Muscle layer of duodenum (tissue), 2 donors: Measurements from ENCODE around the gene SMOC1.
A peak's percentile ranks its signal among the peaks of the same experiment; 100 is the strongest.

Experiments
- H3K27ac ChIP-seq: one replicate; pipeline ENCODE4 v1.7.0; 2013; ENCODE audit warnings: mild to moderate bottlenecking, low read length
- H3K27me3 ChIP-seq: one replicate; pipeline ENCODE4 v1.7.0; 2013; ENCODE audit warnings: low read depth, mild to moderate bottlenecking, control low read depth, low read length
- H3K36me3 ChIP-seq, 2 donors: one replicate each; pipeline ENCODE4 v1.7.0; 2013; ENCODE audit warnings: low read length in 2 of 2, control low read depth in 1 of 2, mild to moderate bottlenecking in 1 of 2; ENCODE audit not compliant: insufficient read depth in 2 of 2, control insufficient read depth in 1 of 2
- H3K4me1 ChIP-seq, 2 donors: one replicate each; pipeline ENCODE4 v1.7.0; 2013; ENCODE audit warnings: low read length in 2 of 2, mild to moderate bottlenecking in 2 of 2, control low read depth in 1 of 2, moderate library complexity in 1 of 2; ENCODE audit not compliant: insufficient read depth in 2 of 2, control insufficient read depth in 1 of 2
- H3K4me3 ChIP-seq, 2 donors: one replicate each; pipeline ENCODE4 v1.7.0; 2013; ENCODE audit warnings: low read length in 2 of 2, low read depth in 1 of 2, mild to moderate bottlenecking in 1 of 2
- H3K9me3 ChIP-seq, 2 donors: one replicate each; pipeline ENCODE4 v1.7.0; 2013; ENCODE audit warnings: low read length in 2 of 2, control low read depth in 1 of 2, mild to moderate bottlenecking in 1 of 2; ENCODE audit not compliant: control insufficient read depth in 1 of 2
- donor health status: healthy.

Gene SMOC1

GRCh38 chr14:69879175-69880043 lies at the start of gene SMOC1:
SMOC1 (plus strand) TSS chr14:69879416; CDS start chr14:69879679, 263 bp downstream.
- H3K4me3 ChIP-seq, result peak within 1 kb of the TSS in 1 of 2 donors; percentile 52
- no peaks in the 10 kb centered on the region for H3K9me3 ChIP-seq
- H3K27me3 ChIP-seq, result peaks cover 15% of the 10 kb centered on the region
- peaks cover 0 to 11% of the 10 kb centered on the region in 2 donors for H3K4me1 ChIP-seq
- H3K27ac ChIP-seq, result no peak within 1 kb of the TSS
- H3K36me3 ChIP-seq, result no peaks in the 10 kb centered on the region

- Histone ChIP-seq H3K36me3 (no peaks in the 10 kb centered on the region), H3K9me3 (no peaks in the 10 kb centered on the region), H3K4me3 (no peak overlapping the region), H3K27ac (no peak overlapping the region), H3K4me1 (no peaks in the 10 kb centered on the region), H3K27me3 (no peaks in the 10 kb centered on the region)
These were observed 40.3 kb upstream of the SMOC1 start for GRCh38 chr14:69838881-69839416.

GRCh38 chr14:69839661-69840060 lies 39.6 kb upstream of the SMOC1 start:
- H3K4me1 ChIP-seq, result no peaks in the 10 kb centered on the region
- H3K36me3 ChIP-seq, result no peaks in the 10 kb centered on the region
- no peaks in the 10 kb centered on the region for H3K27me3 ChIP-seq
- no peaks in the 10 kb centered on the region for H3K9me3 ChIP-seq
- H3K27ac ChIP-seq, result no peak overlapping the region
- H3K4me3 ChIP-seq, result no peak overlapping the region

- Histone ChIP-seq H3K4me3 (no peak overlapping the region), H3K27ac (no peak overlapping the region), H3K27me3 (no peaks in the 10 kb centered on the region), H3K36me3 (no peaks in the 10 kb centered on the region), H3K4me1 (no peaks in the 10 kb centered on the region), H3K9me3 (no peaks in the 10 kb centered on the region)
These were observed 37.6 kb upstream of the SMOC1 start for GRCh38 chr14:69841656-69842055.

- Histone ChIP-seq H3K9me3 (no peaks in the 10 kb centered on the region), H3K36me3 (no peaks in the 10 kb centered on the region), H3K27ac (no peak overlapping the region), H3K4me1 (no peaks in the 10 kb centered on the region), H3K4me3 (no peak overlapping the region), H3K27me3 (peaks cover 3% of the 10 kb centered on the region)
These were observed 36.4 kb upstream of the SMOC1 start for GRCh38 chr14:69842686-69843420.

GRCh38 chr14:69844171-69844570 lies 35.0 kb upstream of the SMOC1 start:
- Histone ChIP-seq H3K36me3 (no peaks in the 10 kb centered on the region), H3K27me3 (peaks cover 3% of the 10 kb centered on the region), H3K9me3 (no peaks in the 10 kb centered on the region), H3K27ac (no peak overlapping the region), H3K4me3 (no peak overlapping the region), H3K4me1 (no peaks in the 10 kb centered on the region)

GRCh38 chr14:69845050-69845581 lies 34.1 kb upstream of the SMOC1 start:
- no peak overlapping the region for H3K4me3 ChIP-seq

GRCh38 chr14:69845787-69846186 lies 33.4 kb upstream of the SMOC1 start:
- H3K9me3 ChIP-seq, result no peaks in the 10 kb centered on the region
- H3K36me3 ChIP-seq, result no peaks in the 10 kb centered on the region
- peaks cover 3% of the 10 kb centered on the region for H3K27me3 ChIP-seq
- H3K27ac ChIP-seq, result no peak overlapping the region
- H3K4me3 ChIP-seq, result no peak overlapping the region
- H3K4me1 ChIP-seq, result no peaks in the 10 kb centered on the region

More at GRCh38 chr14:69845050-69845581, 34.1 kb upstream of the SMOC1 start:
- no peaks in the 10 kb centered on the region for H3K36me3 ChIP-seq
- H3K27ac ChIP-seq, result no peak overlapping the region
- H3K4me1 ChIP-seq, result no peaks in the 10 kb centered on the region
- peaks cover 3% of the 10 kb centered on the region for H3K27me3 ChIP-seq
- no peaks in the 10 kb centered on the region for H3K9me3 ChIP-seq

- Histone ChIP-seq H3K36me3 (no peaks in the 10 kb centered on the region), H3K27me3 (peaks cover 3% of the 10 kb centered on the region), H3K9me3 (no peaks in the 10 kb centered on the region), H3K4me3 (no peak overlapping the region), H3K27ac (no peak overlapping the region), H3K4me1 (no peaks in the 10 kb centered on the region)
These were observed 31.1 kb upstream of the SMOC1 start for GRCh38 chr14:69848156-69848555.

- peaks cover 3% of the 10 kb centered on the region for H3K27me3 ChIP-seq
- no peaks in the 10 kb centered on the region for H3K4me1 ChIP-seq
- no peaks in the 10 kb centered on the region for H3K36me3 ChIP-seq
- H3K4me3 ChIP-seq, result no peak overlapping the region
- no peaks in the 10 kb centered on the region for H3K9me3 ChIP-seq
- H3K27ac ChIP-seq, result no peak overlapping the region
These were observed 30.3 kb upstream of the SMOC1 start for GRCh38 chr14:69848903-69849391.
